ENCODE results near the gene EARS2.

Gene EARS2

DNA sequence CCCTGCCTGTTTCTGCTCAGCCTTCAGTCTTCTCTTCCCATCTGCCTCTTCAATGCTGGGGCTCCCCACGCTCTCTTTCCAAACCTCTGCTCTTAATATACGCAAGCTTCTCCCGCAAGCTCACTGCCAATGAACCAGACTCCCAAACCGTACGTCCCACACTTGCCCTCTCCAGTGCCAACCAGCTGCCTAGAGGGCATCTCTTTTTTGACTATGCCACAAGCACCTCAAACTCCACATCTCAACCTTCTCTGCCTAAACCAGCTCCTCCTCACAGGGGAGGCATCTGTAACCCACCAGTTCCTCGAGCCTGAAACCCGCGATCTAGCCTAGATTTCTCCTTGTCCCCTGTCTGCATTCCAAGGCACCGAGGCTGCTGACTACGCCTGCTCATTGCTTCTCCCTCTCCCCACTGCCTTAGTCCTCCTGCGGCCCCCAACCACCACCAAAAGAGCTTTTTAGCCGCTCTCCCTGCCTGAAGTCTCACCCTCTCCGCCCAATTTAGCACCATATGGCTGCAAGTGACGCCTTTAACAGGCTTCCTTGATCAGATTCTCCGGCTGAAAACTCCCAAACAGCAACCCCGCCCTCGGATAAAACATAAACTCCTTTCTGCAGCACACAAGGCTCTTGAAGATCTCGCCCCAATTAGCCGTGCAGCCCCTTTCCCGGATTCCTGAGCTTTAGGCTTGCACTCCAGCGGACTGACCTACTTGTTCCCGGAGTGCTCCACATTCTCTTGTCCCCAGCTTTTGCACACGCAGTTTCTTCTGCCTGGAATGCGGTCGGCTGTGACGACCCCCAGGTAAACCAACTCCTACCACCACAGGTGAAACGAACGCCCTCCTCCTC, 48.3 kb downstream of the EARS2 start:
- in situ Hi-C loops (cut with HindIII; ENCODE audit: low sequenced_read_pairs): loop anchor here (5.0 kb wide), 1 partner anchor 42 kb away; no protein-coding TSS in a partner anchor

DNA sequence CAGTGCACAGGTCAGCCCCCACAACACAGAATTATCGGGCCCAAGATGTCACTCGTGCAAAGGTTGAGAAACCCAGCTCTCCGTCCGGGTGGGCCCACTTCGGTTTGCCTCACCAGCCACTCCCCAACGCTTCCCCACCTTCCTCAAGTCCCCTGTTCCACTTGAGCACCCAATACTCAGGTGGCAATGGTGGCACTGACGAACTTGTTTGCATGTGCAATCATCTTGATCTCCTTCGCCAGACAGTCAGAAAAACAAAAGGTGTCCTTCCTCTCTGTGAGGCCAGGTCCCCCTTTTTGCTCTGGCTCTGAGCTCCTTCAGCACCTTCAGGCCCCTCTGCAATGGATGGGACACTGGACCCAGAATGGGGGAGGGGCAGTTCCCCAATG, 50.5 kb downstream of the EARS2 start:
- in situ Hi-C loops (cut with HindIII; ENCODE audit: low sequenced_read_pairs): loop anchor here (5.0 kb wide), 1 partner anchor 39 kb away; no protein-coding TSS in a partner anchor

DNA sequence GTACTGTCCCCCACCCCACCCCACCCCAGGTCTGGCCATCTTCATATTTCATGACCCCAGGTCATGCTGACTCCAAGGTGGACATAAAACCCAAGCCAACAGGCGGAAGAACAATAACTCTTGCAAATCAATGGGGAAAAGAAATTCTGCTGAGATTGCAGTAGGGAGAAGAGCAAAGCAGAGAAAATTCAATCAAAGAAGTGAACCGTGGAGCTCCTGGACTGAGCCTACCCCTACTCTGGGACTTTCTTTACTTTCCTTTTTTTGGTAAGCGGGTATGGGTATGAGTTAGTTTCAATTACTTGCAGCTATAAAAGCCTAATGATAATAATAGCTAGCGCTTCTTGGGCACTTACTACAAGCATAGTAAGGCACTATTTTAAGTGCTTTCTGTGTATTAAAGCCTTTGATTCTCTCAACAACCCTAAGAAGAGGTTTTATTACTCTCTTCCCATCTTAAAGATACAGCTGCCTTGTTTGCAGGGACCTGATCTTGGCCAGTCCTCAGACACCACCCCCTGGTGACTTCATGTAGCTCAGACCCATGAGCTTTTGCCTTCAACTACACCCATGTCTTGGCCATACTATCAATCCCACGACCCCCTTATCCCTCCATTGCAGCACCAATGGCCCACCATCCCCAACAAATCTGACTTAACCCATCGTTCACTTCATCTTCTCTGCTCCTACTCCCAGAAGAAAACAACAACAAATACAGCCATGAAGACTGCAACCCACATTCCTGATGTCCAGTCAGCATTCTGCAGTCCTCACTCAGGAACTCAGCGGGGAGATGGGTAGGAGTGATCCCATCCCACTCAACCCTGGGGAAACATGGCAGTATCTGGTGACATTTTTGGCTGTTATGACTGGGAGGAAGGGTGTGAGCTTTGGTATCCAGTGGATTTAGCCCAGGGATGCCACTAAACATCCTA, 51.2 kb downstream of the EARS2 start:
- in situ Hi-C loops (cut with HindIII; ENCODE audit: low sequenced_read_pairs): loop anchor here (5.0 kb wide), 1 partner anchor 39 kb away; no protein-coding TSS in a partner anchor

GRCh38 chr16:23505180-23505665, 51.9 kb downstream of the EARS2 start:
- in situ Hi-C loops (cut with HindIII; ENCODE audit: low sequenced_read_pairs): loop anchor here (5.0 kb wide), 1 partner anchor 38 kb away; no protein-coding TSS in a partner anchor

DNA sequence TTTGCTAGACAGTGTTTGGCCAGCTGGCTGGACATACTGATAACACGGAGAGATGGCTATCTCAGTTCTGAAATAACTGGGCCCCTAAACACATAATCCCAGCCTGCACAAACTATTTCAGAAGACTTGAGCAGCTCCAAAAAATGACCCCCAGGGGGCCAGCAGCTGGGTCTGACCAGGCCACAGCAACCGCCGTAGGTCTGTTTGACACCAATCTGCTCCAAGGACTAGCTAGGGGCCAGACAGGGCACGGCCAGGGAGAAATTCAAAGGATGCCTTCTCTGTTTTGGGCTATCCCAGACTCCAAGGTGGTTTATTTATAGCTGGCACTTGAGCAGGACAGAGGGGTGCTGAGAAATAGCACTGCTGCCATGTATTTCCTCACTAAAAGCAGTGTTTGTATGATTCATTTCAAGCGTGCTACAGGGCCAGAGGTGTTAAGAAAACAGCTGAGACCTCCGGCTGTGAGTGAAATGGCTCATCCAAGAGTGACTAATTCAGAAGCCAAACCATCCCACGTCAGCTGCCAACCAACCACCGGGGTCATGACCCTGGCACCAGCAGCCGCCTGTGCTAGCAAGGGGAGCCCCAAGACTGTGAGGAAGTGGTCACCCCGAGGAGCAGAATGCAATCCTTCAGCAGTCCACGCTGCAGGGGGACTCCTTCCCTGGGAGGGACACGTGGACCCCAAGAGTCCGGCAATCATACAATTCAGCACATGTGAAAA, 52.5 kb downstream of the EARS2 start:
- in situ Hi-C loops (cut with HindIII; ENCODE audit: low sequenced_read_pairs): loop anchor here (5.0 kb wide), 1 partner anchor 37 kb away; no protein-coding TSS in a partner anchor

- in situ Hi-C loops (cut with HindIII; ENCODE audit: low sequenced_read_pairs): no loop called here
Observed at GRCh38 chr16:23504076-23504452, 53.1 kb downstream of the EARS2 start.

DNA sequence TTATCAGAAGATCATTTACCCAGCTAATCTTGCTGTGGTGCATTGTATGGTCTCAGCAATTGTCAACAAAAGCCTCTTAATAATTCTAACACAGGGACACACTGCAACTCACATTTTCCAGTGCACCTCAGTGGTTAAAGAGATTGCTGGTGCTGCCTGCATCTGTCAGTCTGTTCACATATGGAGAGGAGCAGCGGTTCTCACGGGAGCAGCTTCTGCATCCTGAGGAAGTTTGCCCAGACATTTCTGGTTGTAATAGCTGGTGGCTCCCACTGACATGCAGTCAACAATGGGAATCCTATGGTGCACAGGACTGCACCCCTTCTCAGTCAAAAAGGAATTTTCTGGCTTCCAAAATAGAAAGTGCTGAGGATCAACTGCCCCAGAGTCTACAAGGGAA, 54.7 kb downstream of the EARS2 start:
- in situ Hi-C loops (cut with HindIII; ENCODE audit: low sequenced_read_pairs): no loop called here

DNA sequence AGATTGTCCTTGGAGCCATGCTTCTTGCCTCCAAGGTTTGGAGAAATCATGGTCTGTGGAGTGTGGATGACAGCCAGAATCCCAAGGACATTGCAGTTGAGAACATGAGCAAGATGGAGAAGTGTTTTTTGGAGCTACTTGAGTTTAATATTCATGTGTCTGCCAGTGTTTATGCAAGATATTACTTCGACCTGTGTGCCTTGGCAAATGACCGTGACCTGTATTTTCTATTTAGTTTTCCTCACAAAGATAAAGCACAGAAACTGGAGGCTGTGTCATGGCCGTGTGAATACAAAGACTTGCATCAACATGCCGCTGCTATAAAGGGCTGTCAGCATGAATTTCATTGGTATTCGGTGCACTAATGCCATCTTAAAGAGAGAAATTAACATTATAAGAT, 55.9 kb downstream of the EARS2 start:
- in situ Hi-C loops (cut with HindIII; ENCODE audit: low sequenced_read_pairs): no loop called here

- in situ Hi-C loops (cut with HindIII; ENCODE audit: low sequenced_read_pairs): no loop called here
Observed at GRCh38 chr16:23500862-23501225, 56.3 kb downstream of the EARS2 start.

- in situ Hi-C loops (cut with HindIII; ENCODE audit: low sequenced_read_pairs): no loop called here
Observed at GRCh38 chr16:23500212-23500861, 56.8 kb downstream of the EARS2 start.

GRCh38 chr16:23499801-23500200, 57.3 kb downstream of the EARS2 start:
- in situ Hi-C loops (cut with HindIII; ENCODE audit: low sequenced_read_pairs): no loop called here

- in situ Hi-C loops (cut with HindIII; ENCODE audit: low sequenced_read_pairs): no loop called here
Observed at GRCh38 chr16:23498863-23499262, 58.3 kb downstream of the EARS2 start.

DNA sequence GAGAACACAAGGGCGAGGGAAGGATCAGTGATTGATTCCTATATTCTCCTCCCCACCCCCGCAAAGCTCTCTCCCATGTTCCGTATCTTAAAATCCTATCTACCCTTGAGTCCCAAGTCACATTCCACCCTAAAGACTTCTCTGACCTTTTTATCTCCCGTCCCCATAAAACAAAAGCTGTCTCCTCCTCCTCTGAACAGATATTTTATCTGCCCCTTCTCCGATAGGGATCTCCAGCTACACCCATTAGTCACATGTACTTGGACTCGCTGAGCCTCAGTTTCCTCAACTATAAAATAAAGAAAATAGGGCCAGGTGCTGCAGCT, 59.6 kb downstream of the EARS2 start:
- in situ Hi-C loops (cut with HindIII; ENCODE audit: low sequenced_read_pairs): no loop called here

- in situ Hi-C loops (cut with HindIII; ENCODE audit: low sequenced_read_pairs): no loop called here
Observed at GRCh38 chr16:23496821-23497542, 60.2 kb downstream of the EARS2 start.

- in situ Hi-C loops (cut with HindIII; ENCODE audit: low sequenced_read_pairs): no loop called here
Observed at GRCh38 chr16:23495671-23496070, 61.5 kb downstream of the EARS2 start.

- in situ Hi-C loops (cut with HindIII; ENCODE audit: low sequenced_read_pairs): no loop called here
Observed at GRCh38 chr16:23494188-23494587, 63.0 kb downstream of the EARS2 start.

DNA sequence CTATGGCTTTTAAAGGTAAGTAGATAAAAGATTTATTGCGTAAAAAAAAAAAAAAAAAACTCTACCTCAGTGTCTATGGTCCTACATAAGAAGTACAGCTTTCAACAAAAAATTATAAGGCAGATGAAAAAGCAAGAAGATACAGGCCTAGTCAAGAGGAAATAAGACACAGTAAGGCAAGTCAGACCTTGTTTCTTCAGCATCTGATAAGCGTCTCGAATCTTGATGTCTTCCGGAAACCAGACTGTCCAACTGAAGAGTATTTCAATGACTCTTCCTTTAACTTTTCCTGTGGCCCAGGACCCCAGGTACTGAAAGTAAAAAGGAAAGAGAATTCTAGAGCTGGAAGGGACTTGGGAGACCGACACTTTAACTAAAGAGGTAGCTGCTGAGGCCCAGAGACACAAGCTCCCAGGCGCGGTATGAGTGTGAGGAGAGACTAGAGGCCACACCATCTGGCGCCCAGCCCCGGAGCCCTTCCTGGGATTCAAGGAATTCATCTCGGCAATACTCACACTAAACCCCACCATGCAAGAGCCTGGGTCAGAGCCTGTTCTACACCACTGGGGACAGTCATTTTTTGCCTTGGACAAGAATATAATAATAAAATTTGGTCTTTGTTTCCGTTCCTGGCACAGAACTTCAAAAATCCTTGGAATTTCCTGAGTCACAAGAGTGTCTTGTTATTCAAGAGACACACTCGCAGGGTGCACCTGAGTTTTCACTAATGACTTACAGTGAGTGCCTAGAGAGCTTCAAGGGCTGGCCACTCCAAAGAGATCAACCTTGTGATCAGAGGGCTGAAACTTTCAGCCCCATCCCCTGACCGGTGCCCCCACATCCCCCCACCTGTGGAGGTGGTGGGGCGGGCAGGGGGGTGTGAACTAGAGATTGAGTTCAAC, 65.4 kb downstream of the EARS2 start:
- in situ Hi-C loops (cut with HindIII; ENCODE audit: low sequenced_read_pairs): no loop called here

DNA sequence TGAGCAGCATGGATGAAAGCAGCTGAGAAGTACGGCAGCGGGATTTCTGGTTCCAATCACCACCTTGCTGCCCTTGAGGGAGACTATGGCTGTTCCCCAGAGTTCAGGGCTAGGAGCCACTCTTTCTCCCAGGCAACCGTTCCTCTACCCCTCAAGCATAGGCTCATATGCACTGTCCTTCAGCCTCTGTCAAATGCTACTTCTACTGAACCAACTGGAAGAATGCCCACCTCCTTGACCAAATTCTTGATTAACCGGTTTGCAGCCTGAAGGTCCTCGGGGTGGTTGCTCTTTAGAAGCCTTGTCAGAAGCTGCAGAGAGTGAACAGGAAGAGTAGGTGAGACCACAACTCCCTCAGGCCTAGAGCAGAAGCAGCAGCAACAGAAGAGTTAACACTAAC, 70.7 kb downstream of the EARS2 start:
- in situ Hi-C loops (cut with HindIII; ENCODE audit: low sequenced_read_pairs): no loop called here

- in situ Hi-C loops (cut with HindIII; ENCODE audit: low sequenced_read_pairs): no loop called here
Observed at GRCh38 chr16:23485841-23486240, 71.3 kb downstream of the EARS2 start.
